ENCODE measurements around the gene EMSY.

- no peak for TF ChIP-seq POLR2A (IDR thresholded peaks at IDR 0.05)
- TF ChIP-seq POLR2AphosphoS5 (IDR thresholded peaks at IDR 0.05), result no peak
Observed at GRCh38 chr11:76523786-76524436, 79.1 kb downstream of the EMSY start.

All from spleen (tissue), 3 donors.